Muscle of back (tissue), 11 donors: ENCODE measurements around the gene GSKIP. TPM values are rescaled to one million over a fixed set of nuclear protein-coding genes. Genes with fewer than 3 reads are reported as not detected.
A peak's percentile ranks its signal among the peaks of the same experiment; 100 is the strongest.

Source experiments
- DNase-seq, 3 donors: peaks; one replicate each; pipeline versions ENCODE4 v3.0.0 to v3.0.0-alpha.2; 2013
- polyA plus RNA-seq, 10 donors: library from polyadenylated mRNA; unstranded; fragments of 120-200 nt; gene quantifications; one replicate each; pipeline ENCODE4 v1.2.1, GENCODE V29; 2013; ENCODE audit not compliant: insufficient read length in 10 of 10

The GSKIP gene
- polyA plus RNA-seq, 10 donors = 11.0 to 20.2 (median 14.9) TPM

DNA sequence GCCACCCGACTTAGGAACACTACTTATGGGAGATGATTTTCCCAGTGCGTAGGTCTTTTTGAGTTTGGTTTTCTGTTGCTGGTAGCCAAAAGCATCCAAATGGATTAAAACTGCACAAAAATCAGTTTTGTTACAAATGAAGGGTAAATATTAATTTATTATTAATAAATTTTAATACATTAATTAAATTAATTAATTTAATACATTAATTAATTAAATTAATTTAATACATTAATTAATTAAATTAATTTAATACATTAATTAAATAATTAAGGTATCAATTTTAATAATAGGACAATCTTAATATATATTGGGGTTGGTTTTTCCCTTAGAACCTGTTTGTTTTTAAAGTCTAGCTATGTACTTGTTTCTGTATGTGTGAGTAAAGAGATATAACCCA, 52.2 kb downstream of the GSKIP start:
- DNase-seq = no peak

DNA sequence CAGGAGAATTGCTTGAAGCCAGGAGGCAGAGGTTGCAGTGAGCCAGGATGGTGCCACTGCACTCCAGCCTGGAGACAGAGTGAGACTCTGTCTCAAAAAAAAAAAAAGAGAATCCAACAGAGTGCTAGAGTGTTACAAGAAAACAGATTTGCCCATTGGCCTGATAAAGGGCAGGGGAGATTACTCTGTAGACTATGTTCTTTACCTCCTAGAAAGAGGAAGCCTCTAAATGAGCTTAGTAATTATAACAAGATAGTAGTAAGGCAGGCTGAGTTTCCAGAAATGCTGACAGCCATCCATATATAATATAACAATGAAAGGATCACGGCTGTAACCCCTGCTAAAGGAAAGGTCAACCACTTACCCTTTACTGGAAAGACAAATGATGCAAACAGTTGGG, 53.0 kb downstream of the GSKIP start:
- no peak for DNase-seq

DNA sequence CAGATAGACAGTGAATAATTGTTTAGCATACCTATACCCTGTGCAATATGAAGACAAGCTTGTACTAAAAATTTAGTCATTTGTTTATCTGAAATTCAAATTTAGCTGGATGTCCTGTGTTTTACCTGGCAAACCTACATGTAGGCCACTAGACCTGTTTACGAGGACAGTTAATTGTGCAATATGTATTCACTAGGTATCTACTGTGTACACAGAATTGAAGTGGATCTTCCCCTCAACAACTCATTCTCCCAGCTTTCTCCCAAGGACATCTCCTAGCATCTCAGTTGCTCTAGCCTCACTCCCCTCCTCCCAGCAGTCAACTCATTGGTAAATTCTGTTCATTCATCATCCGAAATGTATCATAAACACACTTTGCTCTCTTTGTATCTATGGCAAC, 53.9 kb downstream of the GSKIP start:
- DNase-seq = no peak

DNA sequence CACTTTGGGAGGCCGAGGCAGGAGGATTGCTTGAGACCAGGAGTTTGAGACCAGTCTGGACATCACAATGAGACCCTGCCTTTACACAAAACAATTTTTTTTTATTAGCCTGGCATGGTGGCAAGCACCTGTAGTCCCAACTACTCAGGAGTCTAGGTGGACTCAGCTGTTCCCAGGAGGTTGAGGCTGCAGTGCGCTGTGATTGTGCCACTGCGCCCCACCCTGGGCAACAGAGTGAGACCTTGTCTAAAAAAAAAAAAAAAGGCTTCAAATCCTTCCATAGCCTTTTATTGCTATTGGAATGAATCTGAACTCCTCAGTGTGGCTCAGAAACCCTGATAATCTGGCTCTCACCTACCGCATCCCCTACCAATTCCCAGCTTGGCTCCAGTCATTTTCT, 54.7 kb downstream of the GSKIP start:
- DNase-seq = no peak

DNA sequence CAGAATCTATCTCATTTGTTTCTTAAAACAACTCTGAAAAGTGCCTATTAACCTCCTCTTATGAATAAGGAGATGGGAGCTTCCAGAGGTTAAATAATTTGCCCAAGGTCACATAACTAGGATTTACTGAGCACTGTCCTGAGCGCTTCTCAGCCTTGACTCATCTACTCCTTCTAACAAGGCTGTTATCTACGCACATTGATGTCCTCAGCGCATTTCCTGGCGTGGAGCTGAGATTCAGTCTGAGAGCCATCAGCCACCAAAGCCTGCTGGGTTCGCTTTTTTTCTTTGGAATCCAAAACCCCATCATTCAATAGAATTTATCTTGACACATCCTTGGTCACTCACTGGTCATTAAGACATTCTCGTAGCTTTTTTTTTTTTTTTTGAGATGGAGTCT, 57.9 kb downstream of the GSKIP start:
- no peak for DNase-seq

DNA sequence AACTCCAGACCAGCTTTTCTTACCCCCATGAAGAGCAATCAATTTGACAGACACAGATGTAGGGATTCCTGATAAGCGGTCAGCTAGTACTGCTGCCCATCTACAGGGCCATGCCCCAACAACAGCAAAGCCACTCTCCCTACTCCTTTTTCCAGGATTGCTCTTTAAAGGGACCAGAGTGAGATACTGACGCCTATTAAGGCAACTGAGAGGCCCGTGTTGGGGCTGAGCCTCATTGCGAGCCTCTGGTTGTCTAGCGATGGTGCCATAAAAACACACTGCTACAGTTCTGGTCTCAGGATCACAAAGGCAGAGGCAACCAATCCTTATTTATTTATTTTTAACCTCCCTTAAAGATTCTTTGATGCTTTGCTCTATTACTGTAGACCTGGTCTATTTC, 59.7 kb downstream of the GSKIP start:
- no peak for DNase-seq

DNA sequence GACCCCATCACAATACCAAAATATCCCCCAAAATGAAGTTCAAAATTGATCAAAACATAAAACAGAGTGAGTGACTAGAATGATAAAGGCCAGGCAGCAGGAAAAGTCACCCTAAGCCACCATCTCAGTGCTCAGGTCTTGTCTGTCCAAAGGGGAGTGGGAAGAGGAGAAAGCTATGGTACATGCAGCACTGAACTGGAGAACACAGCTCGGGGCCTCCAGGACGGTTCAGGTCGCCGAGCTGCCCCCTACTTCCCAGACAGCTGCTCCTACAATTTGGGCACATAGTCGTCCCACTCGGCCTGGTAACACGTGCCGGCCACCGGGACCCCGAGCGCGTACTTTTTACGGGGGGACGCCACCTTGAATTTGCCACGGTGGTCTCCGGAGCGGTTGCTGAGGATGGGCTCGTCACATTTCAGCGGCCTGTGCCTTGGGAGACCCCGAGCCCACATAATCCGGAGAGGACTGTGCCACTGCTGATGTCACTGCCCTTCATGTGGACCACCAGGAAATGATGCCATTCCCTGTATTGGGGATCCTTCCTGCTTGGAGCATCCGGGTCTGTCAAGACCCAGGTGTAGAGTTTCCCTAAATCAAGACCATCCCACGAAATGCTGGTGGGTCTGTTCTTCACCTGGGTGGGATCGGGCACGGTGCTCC, 60.3 kb downstream of the GSKIP start:
- peak in 1 of 3 donors; percentile 5 for DNase-seq

DNA sequence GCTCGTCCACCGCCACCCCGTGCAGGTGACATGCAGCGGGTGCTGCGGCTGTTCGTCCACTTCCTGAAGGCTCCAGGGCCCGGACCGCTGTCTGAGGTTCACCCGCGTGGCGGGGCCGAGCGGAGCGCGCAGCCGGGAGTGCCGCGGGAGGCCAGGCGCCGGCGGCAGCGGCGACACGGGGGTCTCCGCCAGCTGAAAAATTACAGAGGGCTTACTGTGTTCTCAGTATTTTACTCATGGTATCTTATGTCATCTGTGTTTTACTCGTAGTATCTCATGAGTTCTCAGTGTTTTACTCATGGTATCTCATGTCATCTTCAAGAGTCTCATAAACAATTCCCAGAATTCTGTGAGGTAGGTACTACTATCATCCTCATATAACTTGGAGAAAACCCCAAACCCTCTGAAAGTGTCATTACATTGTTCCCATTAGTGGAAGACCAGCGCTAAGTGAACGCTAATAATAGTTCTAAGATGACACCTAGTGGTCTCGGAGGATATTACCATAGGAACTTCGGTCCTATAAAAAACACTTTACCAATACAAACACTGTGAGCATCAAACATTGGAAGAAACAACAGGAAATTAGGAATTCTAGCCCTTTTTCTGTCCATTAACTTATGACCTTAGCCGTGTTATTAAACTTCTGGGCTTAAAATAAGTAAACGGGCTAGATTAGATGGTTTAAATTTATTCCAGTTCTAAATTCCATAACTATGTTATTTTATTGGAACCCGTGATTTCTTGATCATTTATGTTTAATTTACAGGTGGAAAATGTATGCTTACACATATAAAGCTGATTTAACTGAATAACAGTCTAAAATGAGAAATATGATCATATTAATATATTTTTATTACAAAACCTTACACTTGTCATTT, 61.0 kb downstream of the GSKIP start:
- peak; percentile 71 to 86 (median 75) for DNase-seq

DNA sequence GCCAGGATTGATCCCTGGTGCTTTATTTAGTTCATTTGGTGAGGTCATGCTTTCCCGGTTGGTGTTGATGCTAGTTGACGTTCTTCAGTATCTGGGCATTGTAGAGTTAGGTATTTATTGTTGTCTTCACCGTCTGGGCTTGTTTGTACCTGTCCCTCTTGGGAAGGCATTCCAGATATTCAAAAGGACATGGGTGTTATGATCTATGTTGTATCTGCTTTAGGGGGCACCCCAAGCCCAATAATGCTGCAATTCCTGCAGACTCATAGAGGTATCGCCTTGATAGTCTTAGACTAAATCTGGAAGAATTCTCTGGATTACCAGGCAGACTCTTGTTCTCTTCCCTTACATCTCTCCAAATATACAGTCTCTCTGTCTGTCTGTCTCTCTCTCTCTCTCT, 70.7 kb downstream of the GSKIP start:
- DNase-seq = no peak

Other genes starting within 250 kb of the GSKIP start
- 1 to 10 TPM; 1.8 to 7.2 (median 3.6) TPM for gene BDKRB2, start 158.7 kb upstream of the GSKIP start, polyA plus RNA-seq
- 1 to 10 TPM in 3 of 10 donors, under 1 TPM in 7; 0.27 to 1.2 (median 0.82) TPM for gene BDKRB1, start 107.3 kb upstream of the GSKIP start, polyA plus RNA-seq
- 10 to 100 TPM; 12.9 to 23.6 (median 17.1) TPM for gene ATG2B, start 185 bp upstream of the GSKIP start, polyA plus RNA-seq
- gene AK7, start 28.6 kb downstream of the GSKIP start, polyA plus RNA-seq = under 1 TPM; 0.16 to 0.68 (median 0.36) TPM
- gene PAPOLA, start 138.9 kb downstream of the GSKIP start, polyA plus RNA-seq = 100 to 1,000 TPM in 7 of 10 donors, 10 to 100 TPM in 3; 79.7 to 140 (median 117) TPM